HepG2 (cell line): ENCODE data around the gene FAM98A. TPM values are rescaled to one million over a fixed set of nuclear protein-coding genes. Genes with fewer than 3 reads are reported as not detected.

Source experiments
- ATAC-seq: fragments of 200-7000 bp; cut with Tn5 transposase; 3 replicates; pipeline ENCODE4 v1.9.1; 2020; ENCODE audit warnings: mild to moderate bottlenecking, moderate library complexity
- BruUV-seq: library from RNA; stranded (reverse); fragments of 400-500 nt; replicated peaks from 2 replicates; lab custom pipeline; 2021; lab: Mats Ljungman, UMichigan
- CTCF ChIA-PET: fragments of 300-600 bp; formaldehyde crosslinking; extraction: SDS; loops from one replicate; lab custom pipeline; 2021; ENCODE audit warnings: low total read pairs, inconsistent platforms, low intra/inter-chr PET ratio; lab: Yijun Ruan, JAX
- POLR2A ChIA-PET: fragments of 350-600 bp; sonication (Branson Sonifier 250); formaldehyde crosslinking; loops from one replicate; lab custom pipeline; 2020; ENCODE audit warnings: antibody characterized with exemption, inconsistent platforms; lab: Yijun Ruan, JAX
- DNase-seq: peaks from one replicate; pipeline ENCODE4 v3.0.0-alpha.2; 2015; ENCODE audit warnings: low spot score
- FAIRE-seq: peaks from 3 replicates; lab custom pipeline; 2011; peaks lifted over from hg19 to GRCh38; lab: Jason Lieb, UNC
- H2AFZ ChIP-seq: one replicate; pipeline ENCODE4 v1.6.1; 2011; ENCODE audit warnings: low read length, inconsistent platforms
- H3K27ac ChIP-seq: fragments of 300-600 bp; 3 replicates; pipeline ENCODE4 v1.8.0; 2011; ENCODE audit warnings: mixed run types, mild to moderate bottlenecking, mixed read lengths, low read length, inconsistent platforms; ENCODE audit not compliant: insufficient read depth; ENCODE audit errors: extremely low read length
- H3K27me3 ChIP-seq, 2 experiments: fragments of 200-600 bp in 1 of 2; 2 replicates in 1 of 2; 3 replicates in 1 of 2; pipeline versions ENCODE4 v1.6.0 to v1.8.0; 2011; ENCODE audit warnings: low read length in 2 of 2, mild to moderate bottlenecking in 2 of 2, moderate library complexity in 2 of 2, inconsistent platforms in 1 of 2; ENCODE audit not compliant: insufficient read depth in 2 of 2, control insufficient read depth in 1 of 2
- H3K36me3 ChIP-seq, 2 experiments: fragments of 200-600 bp in 1 of 2; replicated peaks in 1 of 2; 2 replicates in 1 of 2; 3 replicates in 1 of 2; pipeline versions ENCODE4 v1.5.1 to v1.8.0; 2011; ENCODE audit warnings: low read length in 2 of 2, inconsistent platforms in 1 of 2; ENCODE audit not compliant: insufficient read depth in 2 of 2, control insufficient read depth in 1 of 2
- H3K4me1 ChIP-seq: 2 replicates; pipeline ENCODE4 v1.5.1; 2012; ENCODE audit warnings: low read length, inconsistent platforms; ENCODE audit not compliant: insufficient read depth
- H3K4me2 ChIP-seq: 2 replicates; pipeline ENCODE4 v1.6.0; 2011; ENCODE audit warnings: low read depth, low read length, inconsistent platforms
- H3K4me3 ChIP-seq, 3 experiments: fragments of 200-600 bp in 1 of 3; sonication (generic), shearing (Covaris generic) in 1 of 3; replicated peaks in 1 of 3; 2 replicates each; pipeline ENCODE4 v1.5.1; 2011 to 2016; ENCODE audit warnings: low read length in 3 of 3, inconsistent platforms in 2 of 3, low read depth in 2 of 3, mild to moderate bottlenecking in 2 of 3, control low read depth in 1 of 3, mixed read lengths in 1 of 3; ENCODE audit not compliant: insufficient read depth in 1 of 3
- H3K79me2 ChIP-seq: one replicate; pipeline ENCODE4 v1.6.1; 2011; ENCODE audit warnings: low read length, inconsistent platforms; ENCODE audit not compliant: insufficient read depth
- H3K9ac ChIP-seq: 2 replicates; pipeline ENCODE4 v1.6.0; 2011; ENCODE audit warnings: mild to moderate bottlenecking, low read depth, low read length, inconsistent platforms; ENCODE audit not compliant: insufficient read depth
- H3K9me3 ChIP-seq: 2 replicates; pipeline ENCODE4 v1.5.1; 2012; ENCODE audit warnings: mild to moderate bottlenecking, low read length
- H4K20me1 ChIP-seq: 2 replicates; pipeline ENCODE4 v1.6.0; 2011; ENCODE audit warnings: inconsistent platforms, mild to moderate bottlenecking, low read length, moderate library complexity; ENCODE audit not compliant: insufficient read depth
- GLI4 ChIP-seq: sonication (generic); formaldehyde crosslinking; IDR thresholded peaks from 2 replicates; pipeline ENCODE4 v1.5.1; 2020; ENCODE audit warnings: missing genetic modification reagents, mild to moderate bottlenecking, moderate library complexity, borderline replicate concordance
- HNF1B ChIP-seq: sonication (generic); formaldehyde crosslinking; IDR thresholded peaks from 2 replicates; pipeline ENCODE4 v1.5.1; 2020; ENCODE audit warnings: mild to moderate bottlenecking, moderate library complexity, missing genetic modification reagents
- KDM4B ChIP-seq: sonication (generic); formaldehyde crosslinking; IDR thresholded peaks from 2 replicates; pipeline ENCODE4 v1.4.0; 2020; ENCODE audit warnings: missing genetic modification reagents
- MZF1 ChIP-seq: sonication (generic); formaldehyde crosslinking; IDR thresholded peaks from 2 replicates; pipeline ENCODE4 v1.8.1; 2023; ENCODE audit warnings: mild to moderate bottlenecking, missing genetic modification reagents, borderline replicate concordance
- NCOA5 ChIP-seq: sonication (generic); formaldehyde crosslinking; IDR thresholded peaks from 2 replicates; pipeline ENCODE4 v1.4.0; 2020; ENCODE audit warnings: missing genetic modification reagents
- PHF8 ChIP-seq: sonication (generic); formaldehyde crosslinking; IDR thresholded peaks from 2 replicates; pipeline ENCODE4 v1.5.0; 2020; ENCODE audit warnings: missing genetic modification reagents
- PTBP1 ChIP-seq: fragments of 200-400 bp; formaldehyde crosslinking; IDR thresholded peaks from 2 replicates; pipeline ENCODE4 v1.6.1; 2018; ENCODE audit warnings: low read length, low read depth; ENCODE audit not compliant: poor library complexity, severe bottlenecking
- RAD21 ChIP-seq: fragments of 450-650 bp; formaldehyde crosslinking; IDR thresholded peaks from 2 replicates; pipeline ENCODE4 v1.5.0; 2020; ENCODE audit warnings: mild to moderate bottlenecking
- RAD51 ChIP-seq: fragments of 450-650 bp; IDR thresholded peaks from 2 replicates; pipeline ENCODE4 v1.6.1; 2016; ENCODE audit warnings: borderline replicate concordance
- RELA ChIP-seq: sonication (generic); formaldehyde crosslinking; IDR thresholded peaks from 2 replicates; pipeline ENCODE4 v1.4.0; 2020; ENCODE audit warnings: missing genetic modification reagents
- SATB2 ChIP-seq: sonication (generic); formaldehyde crosslinking; IDR thresholded peaks from 2 replicates; pipeline ENCODE4 v1.5.0; 2020; ENCODE audit warnings: missing genetic modification reagents
- TFAP4 ChIP-seq: sonication (generic); IDR thresholded peaks from 2 replicates; pipeline ENCODE4 v1.6.1; 2016; ENCODE audit warnings: low read depth, borderline replicate concordance
- USF2 ChIP-seq, 2 experiments: sonication (generic) in 1 of 2; formaldehyde crosslinking in 1 of 2; IDR thresholded peaks; 2 replicates each; pipeline versions ENCODE4 v1.5.1 to v1.6.1; 2011 to 2020; ENCODE audit warnings: borderline replicate concordance in 1 of 2, low read depth in 1 of 2, low read length in 1 of 2, mild to moderate bottlenecking in 1 of 2, missing genetic modification reagents in 1 of 2, moderate library complexity in 1 of 2
- ZBTB38 ChIP-seq: sonication (generic); formaldehyde crosslinking; IDR thresholded peaks from 2 replicates; pipeline ENCODE4 v1.5.1; 2020; ENCODE audit warnings: mild to moderate bottlenecking, missing genetic modification reagents
- ZNF160 ChIP-seq: sonication (generic); formaldehyde crosslinking; IDR thresholded peaks from 2 replicates; pipeline ENCODE4 v1.8.0; 2022; ENCODE audit warnings: mild to moderate bottlenecking, inconsistent platforms, missing genetic modification reagents
- ZNF17 ChIP-seq: sonication (generic); formaldehyde crosslinking; IDR thresholded peaks from 2 replicates; pipeline ENCODE4 v1.5.0; 2020; ENCODE audit warnings: mild to moderate bottlenecking, missing genetic modification reagents
- ZNF296 ChIP-seq: sonication (generic); formaldehyde crosslinking; conservative IDR thresholded peaks from 2 replicates; pipeline ENCODE4 v1.5.0; 2020; ENCODE audit warnings: mild to moderate bottlenecking, missing genetic modification reagents
- ZNF512 ChIP-seq: sonication (generic); formaldehyde crosslinking; IDR thresholded peaks from 2 replicates; pipeline ENCODE4 v1.4.0; 2020; ENCODE audit warnings: mild to moderate bottlenecking, missing genetic modification reagents
- ZNF776 ChIP-seq: sonication (generic); formaldehyde crosslinking; IDR thresholded peaks from 2 replicates; pipeline ENCODE4 v1.4.0; 2020; ENCODE audit warnings: mild to moderate bottlenecking, missing genetic modification reagents
- WGBS: methylation state at CpG from one replicate; pipeline ENCODE4 v1.1.6; 2017; ENCODE audit warnings: low lambda C conversion rate; 5-methylcytosine and 5-hydroxymethylcytosine counted together
- in situ Hi-C: cut with HindIII; loops from 2 replicates; pipeline ENCODE4 v1.10.0; 2017; ENCODE audit warnings: low pct_unique_long_range_greater_than_20kb; ENCODE audit not compliant: extremely low pct_ligation_motif_present
- intact Hi-C: fragments of 100-400 bp; cut with micrococcal nuclease; formaldehyde crosslinking; loops from one replicate; pipeline ENCODE4 v1.10.0; 2022; ENCODE audit not compliant: unreplicated experiment
- polyA plus RNA-seq, 8 experiments: library from polyadenylated mRNA; depleted of rRNA in 3 of 8; stranded (reverse) in 7 of 8; unstranded in 1 of 8; fragments of >200 nt; fragmentation: Illumina TruSeq in 4 of 8; extraction: Trizol in 4 of 8; gene quantifications; 2 replicates each; pipeline versions ENCODE4 v1.2.1 to v1.2.3, GENCODE V29; 2011 to 2016; ENCODE audit warnings: low read depth in 4 of 8, missing spikeins in 1 of 8, mixed read lengths in 1 of 8; ENCODE audit not compliant: insufficient read depth in 1 of 8
- total RNA-seq, 5 experiments: library from RNA; depleted of rRNA; stranded (reverse); fragments of >200 nt; fragmentation: Illumina TruSeq; extraction: Trizol; gene quantifications; 2 replicates each; pipeline ENCODE4 v1.2.3, GENCODE V29; 2016; ENCODE audit warnings: low read depth in 1 of 5

The FAM98A gene
- total and polyA plus RNA-seq, 2 of the 13 experiments (the other 11 are each of a cell fraction or from before 2014, with no cell fraction given), result 44.0 to 61.4 TPM

- H3K9me3 ChIP-seq, result no peaks in the 10 kb centered on the region
- intact Hi-C loops (no loop called here), in situ Hi-C loops (loop anchor here (25.0 kb wide), 1 partner anchor 835 kb away; no protein-coding TSS in a partner anchor)
- H3K27me3 ChIP-seq, result no peaks in the 10 kb centered on the region; a peak in 1 of 5 replicates
- POLR2A ChIA-PET, result no interaction called here
- peaks cover 28% of the 10 kb centered on the region for H3K79me2 ChIP-seq
- peaks cover 32% of the 10 kb centered on the region for H3K4me1 ChIP-seq
- peak overlapping the region in 2 of 3 experiments; percentile 12 to 86; a peak in 2 of 6 replicates for H3K4me3 ChIP-seq
- 67% methylated on average over 3 of the region's 3 CpGs for WGBS
- H2AFZ ChIP-seq, result no peak overlapping the region
- TF ChIP-seq ZNF160 (CRISPR knock-in tag), result no peak
- TF ChIP-seq ZNF776 (CRISPR knock-in tag), result no peak
- TF ChIP-seq ZNF296 (CRISPR knock-in tag), result no peak
- no peak for TF ChIP-seq ZNF512 (CRISPR knock-in tag)
- TF ChIP-seq PTBP1, result no peak
- no peak for TF ChIP-seq KDM4B
- no peak for TF ChIP-seq NCOA5
- no peak for TF ChIP-seq HNF1B (CRISPR knock-in tag)
- TF ChIP-seq GLI4 (CRISPR knock-in tag), result no peak
- no peak for TF ChIP-seq RAD51
- no peak for TF ChIP-seq TFAP4
- no peak for TF ChIP-seq MZF1 (CRISPR knock-in tag)
- TF ChIP-seq RAD21 (CRISPR knock-in tag), result no peak
- TF ChIP-seq ZNF17, result no peak
- TF ChIP-seq SATB2 (CRISPR knock-in tag), result no peak
- TF ChIP-seq PHF8, result no peak
- no peak for TF ChIP-seq RELA (CRISPR knock-in tag)
- no peak for TF ChIP-seq ZBTB38 (CRISPR knock-in tag)
- no peak for TF ChIP-seq USF2 (IDR thresholded peaks at IDR 0.05; ENCODE audit: low read depth, low read length)
- no peak for TF ChIP-seq USF2 (CRISPR knock-in tag; IDR thresholded peaks at IDR 0.05; ENCODE audit: borderline replicate concordance)
- ATAC-seq (no peak), FAIRE-seq (no peak), DNase-seq (no peak)
- no peaks in the 10 kb centered on the region for H4K20me1 ChIP-seq
- BruUV-seq, result no TSS peak
- peak overlapping the region; percentile 89 for H3K4me2 ChIP-seq
- H3K36me3 ChIP-seq, result peaks cover 7 to 21% of the 10 kb centered on the region in 2 experiments
- H3K9ac ChIP-seq, result no peak overlapping the region
- no peak overlapping the region for H3K27ac ChIP-seq
- CTCF ChIA-PET, result no interaction called here
Observed at GRCh38 chr2:33597026-33597425, 2.1 kb downstream of the FAM98A start.
